Endothelial cell (in vitro differentiated cells): ENCODE measurements around the gene NEDD4L. TPM values are rescaled to one million over a fixed set of nuclear protein-coding genes. Genes with fewer than 3 reads are reported as not detected.

ENCODE experiments used
- DNase-seq: peaks from one replicate; pipeline ENCODE4 v3.0.0; 2021; ENCODE audit warnings: low spot score
- H3K27ac Mint-ChIP-seq: one replicate; pipeline ENCODE4 v1.8.0; 2021; ENCODE audit warnings: mixed read lengths, inconsistent platforms; ENCODE audit not compliant: unreplicated experiment
- H3K27me3 Mint-ChIP-seq: one replicate; pipeline ENCODE4 v1.8.0; 2021; ENCODE audit warnings: mild to moderate bottlenecking, moderate library complexity, mixed read lengths, inconsistent platforms; ENCODE audit not compliant: unreplicated experiment
- H3K36me3 Mint-ChIP-seq: one replicate; pipeline ENCODE4 v1.8.0; 2021; ENCODE audit warnings: mild to moderate bottlenecking, low read depth, mixed read lengths, inconsistent platforms; ENCODE audit not compliant: unreplicated experiment
- H3K4me1 Mint-ChIP-seq: one replicate; pipeline ENCODE4 v1.8.0; 2021; ENCODE audit warnings: mild to moderate bottlenecking, mixed read lengths, inconsistent platforms; ENCODE audit not compliant: unreplicated experiment
- H3K4me3 Mint-ChIP-seq: one replicate; pipeline ENCODE4 v1.8.0; 2021; ENCODE audit warnings: mild to moderate bottlenecking, mixed read lengths, inconsistent platforms; ENCODE audit not compliant: unreplicated experiment
- H3K9me3 Mint-ChIP-seq: one replicate; pipeline ENCODE4 v1.8.0; 2021; ENCODE audit warnings: mixed read lengths, inconsistent platforms; ENCODE audit not compliant: unreplicated experiment
- CTCF ChIP-seq: fragments of 200-600 bp; sonication (generic); IDR thresholded peaks from one replicate; pipeline ENCODE4 v1.5.0; 2021; ENCODE audit warnings: antibody characterized with exemption; ENCODE audit not compliant: unreplicated experiment
- total RNA-seq: library from RNA; stranded (reverse); fragmentation: NEBNext Ultra II Directional; extraction: Animal tissue kit (Norgen Biotek cat#: 25700); gene quantifications from one replicate; pipeline ENCODE4 v1.2.1, GENCODE V29; 2021; ENCODE audit not compliant: unreplicated experiment

The NEDD4L gene
- total RNA-seq, 1 donor from 2014 or later = 42.8 TPM

DNA sequence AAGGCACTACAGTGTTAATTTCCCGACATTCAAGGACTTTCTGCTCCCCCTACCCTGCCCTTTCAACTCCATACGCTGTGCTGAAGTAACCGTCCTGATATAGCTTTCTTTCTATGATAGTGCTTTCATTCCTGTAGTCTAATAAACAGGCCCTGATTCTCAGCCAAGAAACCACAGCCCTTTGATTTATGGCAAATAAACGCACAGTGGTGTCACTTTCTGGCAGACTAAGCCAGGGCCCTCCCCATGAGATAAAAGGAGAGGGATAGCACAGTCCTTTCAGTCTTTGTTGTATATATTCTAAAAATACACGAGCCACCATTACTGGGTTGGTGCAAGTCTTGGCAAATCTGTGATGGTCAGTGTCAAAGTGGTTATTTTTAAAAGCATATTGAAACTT is 293.7 kb downstream of the NEDD4L start:
- Mint-ChIP-seq H3K27ac (peak overlapping the region; percentile 78), H3K4me3 (no peak overlapping the region), H3K4me1 (peaks cover 47% of the 10 kb centered on the region), H3K9me3 (no peaks in the 10 kb centered on the region), H3K27me3 (peaks cover 8% of the 10 kb centered on the region), H3K36me3 (peaks cover 4% of the 10 kb centered on the region)
- no peak for TF ChIP-seq CTCF
- no peak for DNase-seq

GRCh38 chr18:58338141-58338540 is 294.1 kb downstream of the NEDD4L start:
- peak overlapping the region; percentile 78 for H3K27ac Mint-ChIP-seq
- H3K27me3 Mint-ChIP-seq = peaks cover 8% of the 10 kb centered on the region
- peaks cover 47% of the 10 kb centered on the region for H3K4me1 Mint-ChIP-seq
- no peak for DNase-seq
- no peak for TF ChIP-seq CTCF
- H3K36me3 Mint-ChIP-seq = peaks cover 5% of the 10 kb centered on the region
- H3K9me3 Mint-ChIP-seq = no peaks in the 10 kb centered on the region
- H3K4me3 Mint-ChIP-seq = no peak overlapping the region

GRCh38 chr18:58338961-58339592 is 295.1 kb downstream of the NEDD4L start:
- H3K27ac Mint-ChIP-seq = peak overlapping the region; percentile 96

DNA sequence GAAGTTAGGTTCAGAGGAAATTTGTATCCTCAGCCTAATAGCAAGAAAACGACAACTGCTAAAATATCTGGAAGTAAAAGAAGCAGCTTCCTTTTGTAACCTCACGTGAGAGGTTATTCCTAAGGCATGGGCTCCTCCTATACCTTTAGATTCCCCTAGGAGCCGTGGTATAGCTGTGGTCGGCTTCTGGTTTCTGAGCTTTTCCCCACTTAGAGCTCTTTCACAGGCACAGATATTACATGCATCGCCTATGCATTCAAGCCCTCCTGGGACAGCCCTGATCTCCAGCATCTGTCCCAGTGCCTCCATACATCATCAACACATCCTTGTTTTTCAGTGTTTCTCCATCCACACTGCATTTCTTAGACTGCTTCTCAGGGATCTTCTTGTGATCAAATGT is 295.9 kb downstream of the NEDD4L start:
- peaks cover 8% of the 10 kb centered on the region for H3K27me3 Mint-ChIP-seq
- DNase-seq = no peak
- TF ChIP-seq CTCF = no peak
- H3K36me3 Mint-ChIP-seq = peaks cover 8% of the 10 kb centered on the region
- no peak overlapping the region for H3K4me3 Mint-ChIP-seq
- H3K27ac Mint-ChIP-seq = peak overlapping the region; percentile 90
- H3K9me3 Mint-ChIP-seq = no peaks in the 10 kb centered on the region
- H3K4me1 Mint-ChIP-seq = peaks cover 58% of the 10 kb centered on the region

More at GRCh38 chr18:58338961-58339592, 295.1 kb downstream of the NEDD4L start:
- H3K4me1 Mint-ChIP-seq = peaks cover 50% of the 10 kb centered on the region
- no peaks in the 10 kb centered on the region for H3K9me3 Mint-ChIP-seq
- H3K4me3 Mint-ChIP-seq = peak overlapping the region; percentile 72
- H3K36me3 Mint-ChIP-seq = peaks cover 8% of the 10 kb centered on the region
- H3K27me3 Mint-ChIP-seq = peaks cover 8% of the 10 kb centered on the region
- no peak for TF ChIP-seq CTCF
- peak; percentile 65 for DNase-seq

- Mint-ChIP-seq H3K27ac (peak overlapping the region; percentile 3), H3K4me1 (peaks cover 57% of the 10 kb centered on the region), H3K9me3 (no peaks in the 10 kb centered on the region), H3K4me3 (no peak overlapping the region), H3K36me3 (peaks cover 8% of the 10 kb centered on the region), H3K27me3 (peaks cover 8% of the 10 kb centered on the region)
- no peak for DNase-seq
- TF ChIP-seq CTCF = no peak
Observed at GRCh38 chr18:58341916-58342315, 297.9 kb downstream of the NEDD4L start.
